ENCODE results near the gene ZBTB20. TPM values are rescaled to one million over a fixed set of nuclear protein-coding genes. Genes with fewer than 3 reads are reported as not detected.

ZBTB20 gene
- total and polyA plus RNA-seq, 4 donors: 3.1 to 57.4 (median 29.3) TPM

GRCh38 chr3:114499976-114500375 is 647.1 kb downstream of the ZBTB20 start:
- Histone ChIP-seq H3K36me3 (ENCODE audit: control insufficient read depth, insufficient read depth, low read length) (no peaks in the 10 kb centered on the region), H3K9me3 (ENCODE audit: control insufficient read depth, insufficient read depth, low read length) (no peaks in the 10 kb centered on the region), H3K4me1 (ENCODE audit: control insufficient read depth, insufficient read depth, low read length) (peaks cover 3% of the 10 kb centered on the region), H3K27me3 (ENCODE audit: control insufficient read depth, insufficient read depth, low read length) (no peaks in the 10 kb centered on the region), H3K27ac (ENCODE audit: low read depth, low read length) (no peak overlapping the region), H3K4me3 (ENCODE audit: low read depth, low read length) (no peak overlapping the region)
- WGBS (ENCODE audit: insufficient coverage): no CpG with 5 or more reads among the region's 2 CpGs
- no peak for DNase-seq (ENCODE audit: low read depth in 4 of 6, low spot score in 6 of 6)

GRCh38 chr3:114498539-114499370 is 648.3 kb downstream of the ZBTB20 start:
- no peaks in the 10 kb centered on the region for H3K27me3 ChIP-seq (ENCODE audit: control insufficient read depth, insufficient read depth, low read length)
- WGBS (ENCODE audit: insufficient coverage): 71% methylated on average over 5 of the region's 8 CpGs
- peak in 1 of 6 donors; percentile 84 for DNase-seq (ENCODE audit: low read depth in 4 of 6, low spot score in 6 of 6)
- H3K4me1 ChIP-seq (ENCODE audit: control insufficient read depth, insufficient read depth, low read length): peaks cover 3% of the 10 kb centered on the region
- H3K9me3 ChIP-seq (ENCODE audit: control insufficient read depth, insufficient read depth, low read length): no peaks in the 10 kb centered on the region
- no peak overlapping the region for H3K4me3 ChIP-seq (ENCODE audit: low read depth, low read length)
- no peak overlapping the region for H3K27ac ChIP-seq (ENCODE audit: low read depth, low read length)
- no peaks in the 10 kb centered on the region for H3K36me3 ChIP-seq (ENCODE audit: control insufficient read depth, insufficient read depth, low read length)

GRCh38 chr3:114496874-114497273 is 650.2 kb downstream of the ZBTB20 start:
- no peak for DNase-seq (ENCODE audit: low read depth in 4 of 6, low spot score in 6 of 6)
- H3K9me3 ChIP-seq (ENCODE audit: control insufficient read depth, insufficient read depth, low read length): no peaks in the 10 kb centered on the region
- WGBS (ENCODE audit: insufficient coverage): no CpG with 5 or more reads among the region's 2 CpGs
- peaks cover 3% of the 10 kb centered on the region for H3K4me1 ChIP-seq (ENCODE audit: control insufficient read depth, insufficient read depth, low read length)
- no peaks in the 10 kb centered on the region for H3K27me3 ChIP-seq (ENCODE audit: control insufficient read depth, insufficient read depth, low read length)
- H3K4me3 ChIP-seq (ENCODE audit: low read depth, low read length): no peak overlapping the region
- H3K27ac ChIP-seq (ENCODE audit: low read depth, low read length): no peak overlapping the region
- H3K36me3 ChIP-seq (ENCODE audit: control insufficient read depth, insufficient read depth, low read length): no peaks in the 10 kb centered on the region

GRCh38 chr3:114496466-114496865 is 650.6 kb downstream of the ZBTB20 start:
- H3K27ac ChIP-seq (ENCODE audit: low read depth, low read length): no peak overlapping the region

GRCh38 chr3:114496021-114496434 is 651.1 kb downstream of the ZBTB20 start:
- no peaks in the 10 kb centered on the region for H3K27me3 ChIP-seq (ENCODE audit: control insufficient read depth, insufficient read depth, low read length)
- H3K4me3 ChIP-seq (ENCODE audit: low read depth, low read length): no peak overlapping the region
- H3K4me1 ChIP-seq (ENCODE audit: control insufficient read depth, insufficient read depth, low read length): peaks cover 3% of the 10 kb centered on the region
- no peaks in the 10 kb centered on the region for H3K36me3 ChIP-seq (ENCODE audit: control insufficient read depth, insufficient read depth, low read length)
- no CpG with 5 or more reads among the region's 1 CpG for WGBS (ENCODE audit: insufficient coverage)
- H3K27ac ChIP-seq (ENCODE audit: low read depth, low read length): no peak overlapping the region
- H3K9me3 ChIP-seq (ENCODE audit: control insufficient read depth, insufficient read depth, low read length): no peaks in the 10 kb centered on the region
- DNase-seq (ENCODE audit: low read depth in 4 of 6, low spot score in 6 of 6): peak in 2 of 6 donors; percentile 23 to 87

More at GRCh38 chr3:114496466-114496865, 650.6 kb downstream of the ZBTB20 start:
- Histone ChIP-seq H3K4me3 (ENCODE audit: low read depth, low read length) (no peak overlapping the region), H3K9me3 (ENCODE audit: control insufficient read depth, insufficient read depth, low read length) (no peaks in the 10 kb centered on the region), H3K36me3 (ENCODE audit: control insufficient read depth, insufficient read depth, low read length) (no peaks in the 10 kb centered on the region), H3K27me3 (ENCODE audit: control insufficient read depth, insufficient read depth, low read length) (no peaks in the 10 kb centered on the region), H3K4me1 (ENCODE audit: control insufficient read depth, insufficient read depth, low read length) (peaks cover 3% of the 10 kb centered on the region)
- DNase-seq (ENCODE audit: low read depth in 4 of 6, low spot score in 6 of 6): no peak
- WGBS (ENCODE audit: insufficient coverage): 64% methylated on average over 2 of the region's 3 CpGs

GRCh38 chr3:114494498-114494897 is 652.6 kb downstream of the ZBTB20 start:
- WGBS (ENCODE audit: insufficient coverage): no CpG with 5 or more reads among the region's 1 CpG
- H3K4me1 ChIP-seq (ENCODE audit: control insufficient read depth, insufficient read depth, low read length): peaks cover 3% of the 10 kb centered on the region
- DNase-seq (ENCODE audit: low read depth in 4 of 6, low spot score in 6 of 6): no peak
- H3K36me3 ChIP-seq (ENCODE audit: control insufficient read depth, insufficient read depth, low read length): no peaks in the 10 kb centered on the region
- H3K27me3 ChIP-seq (ENCODE audit: control insufficient read depth, insufficient read depth, low read length): no peaks in the 10 kb centered on the region
- H3K4me3 ChIP-seq (ENCODE audit: low read depth, low read length): no peak overlapping the region
- no peak overlapping the region for H3K27ac ChIP-seq (ENCODE audit: low read depth, low read length)
- H3K9me3 ChIP-seq (ENCODE audit: control insufficient read depth, insufficient read depth, low read length): no peaks in the 10 kb centered on the region

- H3K4me3 ChIP-seq (ENCODE audit: low read depth, low read length): no peak overlapping the region
- no peaks in the 10 kb centered on the region for H3K4me1 ChIP-seq (ENCODE audit: control insufficient read depth, insufficient read depth, low read length)
- H3K9me3 ChIP-seq (ENCODE audit: control insufficient read depth, insufficient read depth, low read length): no peaks in the 10 kb centered on the region
- no peak overlapping the region for H3K27ac ChIP-seq (ENCODE audit: low read depth, low read length)
- H3K27me3 ChIP-seq (ENCODE audit: control insufficient read depth, insufficient read depth, low read length): no peaks in the 10 kb centered on the region
- no peak for DNase-seq (ENCODE audit: low read depth in 4 of 6, low spot score in 6 of 6)
- no peaks in the 10 kb centered on the region for H3K36me3 ChIP-seq (ENCODE audit: control insufficient read depth, insufficient read depth, low read length)
- no CpG with 5 or more reads among the region's 1 CpG for WGBS (ENCODE audit: insufficient coverage)
Observed at GRCh38 chr3:114490829-114491228, 656.3 kb downstream of the ZBTB20 start.

GRCh38 chr3:114487502-114487901 is 659.6 kb downstream of the ZBTB20 start:
- no peaks in the 10 kb centered on the region for H3K9me3 ChIP-seq (ENCODE audit: control insufficient read depth, insufficient read depth, low read length)
- no peaks in the 10 kb centered on the region for H3K27me3 ChIP-seq (ENCODE audit: control insufficient read depth, insufficient read depth, low read length)
- WGBS (ENCODE audit: insufficient coverage): no CpG with 5 or more reads among the region's 8 CpGs
- H3K27ac ChIP-seq (ENCODE audit: low read depth, low read length): no peak overlapping the region
- no peak for DNase-seq (ENCODE audit: low read depth in 4 of 6, low spot score in 6 of 6)
- H3K36me3 ChIP-seq (ENCODE audit: control insufficient read depth, insufficient read depth, low read length): no peaks in the 10 kb centered on the region
- H3K4me3 ChIP-seq (ENCODE audit: low read depth, low read length): no peak overlapping the region
- no peaks in the 10 kb centered on the region for H3K4me1 ChIP-seq (ENCODE audit: control insufficient read depth, insufficient read depth, low read length)

GRCh38 chr3:114484919-114485318 is 662.2 kb downstream of the ZBTB20 start:
- WGBS (ENCODE audit: insufficient coverage): no CpG with 5 or more reads among the region's 3 CpGs
- Histone ChIP-seq H3K36me3 (ENCODE audit: control insufficient read depth, insufficient read depth, low read length) (no peaks in the 10 kb centered on the region), H3K27ac (ENCODE audit: low read depth, low read length) (no peak overlapping the region), H3K9me3 (ENCODE audit: control insufficient read depth, insufficient read depth, low read length) (no peaks in the 10 kb centered on the region), H3K4me3 (ENCODE audit: low read depth, low read length) (no peak overlapping the region), H3K27me3 (ENCODE audit: control insufficient read depth, insufficient read depth, low read length) (no peaks in the 10 kb centered on the region), H3K4me1 (ENCODE audit: control insufficient read depth, insufficient read depth, low read length) (no peaks in the 10 kb centered on the region)
- no peak for DNase-seq (ENCODE audit: low read depth in 4 of 6, low spot score in 6 of 6)

- Histone ChIP-seq H3K9me3 (ENCODE audit: control insufficient read depth, insufficient read depth, low read length) (no peaks in the 10 kb centered on the region), H3K4me3 (ENCODE audit: low read depth, low read length) (no peak overlapping the region), H3K4me1 (ENCODE audit: control insufficient read depth, insufficient read depth, low read length) (no peaks in the 10 kb centered on the region), H3K27me3 (ENCODE audit: control insufficient read depth, insufficient read depth, low read length) (no peaks in the 10 kb centered on the region), H3K36me3 (ENCODE audit: control insufficient read depth, insufficient read depth, low read length) (no peaks in the 10 kb centered on the region), H3K27ac (ENCODE audit: low read depth, low read length) (no peak overlapping the region)
- 90% methylated on average over 6 of the region's 7 CpGs for WGBS (ENCODE audit: insufficient coverage)
- DNase-seq (ENCODE audit: low read depth in 4 of 6, low spot score in 6 of 6): no peak
Observed at GRCh38 chr3:114481113-114481512, 666.0 kb downstream of the ZBTB20 start.

Data from spinal cord (tissue), 10 donors.